HG03095 (cell line): ENCODE data around the gene EDN1.
"Not testable (repeated sequence)": the region's sequence is repeated elsewhere in the genome, so short reads cannot be mapped to it uniquely, and the experiment has no call there.

ENCODE experiments used
- ATAC-seq: cut with Tn5 transposase; IDR thresholded peaks from one replicate; pipeline ENCODE4 v1.9.1; 2021; ENCODE audit warnings: moderate library complexity; ENCODE audit not compliant: unreplicated experiment

Gene EDN1

DNA sequence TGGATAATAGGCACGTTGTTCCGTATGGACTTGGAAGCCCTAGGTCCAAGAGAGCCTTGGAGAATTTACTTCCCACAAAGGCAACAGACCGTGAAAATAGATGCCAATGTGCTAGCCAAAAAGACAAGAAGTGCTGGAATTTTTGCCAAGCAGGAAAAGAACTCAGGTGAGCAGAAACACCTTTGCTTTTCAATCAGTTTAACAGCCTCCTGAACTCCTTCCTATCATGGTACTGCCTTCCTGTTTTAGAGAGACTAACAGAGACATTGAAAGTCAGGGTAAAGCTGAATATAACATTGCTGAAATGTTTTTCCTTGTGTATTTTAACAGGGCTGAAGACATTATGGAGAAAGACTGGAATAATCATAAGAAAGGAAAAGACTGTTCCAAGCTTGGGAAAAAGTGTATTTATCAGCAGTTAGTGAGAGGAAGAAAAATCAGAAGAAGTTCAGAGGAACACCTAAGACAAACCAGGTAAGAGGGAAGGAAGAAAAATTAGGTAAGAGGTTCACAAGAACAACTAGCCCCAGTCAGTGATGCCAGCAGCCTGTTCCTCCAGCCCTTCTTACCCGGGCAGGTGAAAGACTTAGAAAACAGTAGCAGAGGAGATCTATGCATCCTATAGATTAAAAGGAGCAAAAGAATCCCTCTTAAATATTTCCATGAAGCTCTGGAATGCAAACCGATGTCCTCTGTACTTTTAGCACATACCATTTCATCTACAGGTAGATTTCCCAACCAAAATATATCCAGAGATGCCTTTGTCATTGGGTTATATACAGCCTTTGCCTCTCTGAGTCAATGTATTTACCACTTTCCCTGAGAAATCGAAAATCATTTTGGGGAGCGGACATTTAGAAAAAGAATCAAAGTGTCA is 4.0 kb downstream of the EDN1 start:
- no peak for ATAC-seq

DNA sequence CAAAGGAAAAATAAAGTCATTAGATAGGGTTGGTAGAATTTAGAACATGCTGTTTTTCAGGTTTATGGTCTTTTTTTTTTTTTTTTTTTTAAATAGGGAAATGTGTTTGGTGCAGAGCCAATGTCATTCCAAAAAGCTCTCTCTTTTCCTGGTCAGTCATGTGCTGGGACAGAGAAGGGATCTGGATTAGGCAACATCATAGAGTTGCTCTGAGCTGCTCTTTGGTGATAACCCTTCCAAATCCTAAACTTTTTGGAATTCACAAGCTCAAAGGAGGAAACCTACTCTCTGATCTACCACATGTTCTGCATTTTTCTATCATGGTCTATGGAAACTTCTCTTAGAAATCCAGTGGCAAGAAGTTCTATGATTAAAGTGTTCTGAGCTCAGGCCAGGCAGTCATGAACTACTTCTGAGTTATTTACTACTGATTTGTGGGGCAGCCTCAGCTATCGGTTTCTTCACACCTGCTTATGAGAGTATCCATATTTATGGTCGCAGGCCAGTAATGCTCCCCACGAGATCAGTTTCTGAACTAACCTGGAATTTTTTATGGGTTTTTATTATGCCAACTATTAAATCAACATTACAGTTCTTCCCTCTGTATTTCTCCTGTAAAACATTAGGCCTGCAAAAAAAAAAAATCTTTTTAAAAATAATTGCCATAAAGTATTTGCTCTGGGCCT is 4.8 kb downstream of the EDN1 start:
- no peak for ATAC-seq

DNA sequence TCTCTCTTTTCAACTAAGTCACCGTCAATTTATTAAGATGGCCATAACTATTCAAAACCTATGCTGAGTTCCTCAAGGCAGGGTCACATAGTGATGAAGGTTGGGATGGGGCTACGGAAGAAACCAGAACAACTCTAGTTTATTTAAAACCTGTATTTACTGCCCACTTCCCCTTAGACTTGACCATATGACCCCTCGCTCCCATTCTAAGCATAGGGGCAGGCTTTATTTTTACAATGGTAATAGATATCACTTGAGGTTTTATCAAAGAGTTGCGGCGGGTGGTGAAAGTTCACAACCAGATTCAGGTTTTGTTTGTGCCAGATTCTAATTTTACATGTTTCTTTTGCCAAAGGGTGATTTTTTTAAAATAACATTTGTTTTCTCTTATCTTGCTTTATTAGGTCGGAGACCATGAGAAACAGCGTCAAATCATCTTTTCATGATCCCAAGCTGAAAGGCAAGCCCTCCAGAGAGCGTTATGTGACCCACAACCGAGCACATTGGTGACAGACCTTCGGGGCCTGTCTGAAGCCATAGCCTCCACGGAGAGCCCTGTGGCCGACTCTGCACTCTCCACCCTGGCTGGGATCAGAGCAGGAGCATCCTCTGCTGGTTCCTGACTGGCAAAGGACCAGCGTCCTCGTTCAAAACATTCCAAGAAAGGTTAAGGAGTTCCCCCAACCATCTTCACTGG is 5.5 kb downstream of the EDN1 start:
- no peak for ATAC-seq

DNA sequence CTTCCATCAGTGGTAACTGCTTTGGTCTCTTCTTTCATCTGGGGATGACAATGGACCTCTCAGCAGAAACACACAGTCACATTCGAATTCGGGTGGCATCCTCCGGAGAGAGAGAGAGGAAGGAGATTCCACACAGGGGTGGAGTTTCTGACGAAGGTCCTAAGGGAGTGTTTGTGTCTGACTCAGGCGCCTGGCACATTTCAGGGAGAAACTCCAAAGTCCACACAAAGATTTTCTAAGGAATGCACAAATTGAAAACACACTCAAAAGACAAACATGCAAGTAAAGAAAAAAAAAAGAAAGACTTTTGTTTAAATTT is 6.1 kb downstream of the EDN1 start:
- no peak for ATAC-seq

DNA sequence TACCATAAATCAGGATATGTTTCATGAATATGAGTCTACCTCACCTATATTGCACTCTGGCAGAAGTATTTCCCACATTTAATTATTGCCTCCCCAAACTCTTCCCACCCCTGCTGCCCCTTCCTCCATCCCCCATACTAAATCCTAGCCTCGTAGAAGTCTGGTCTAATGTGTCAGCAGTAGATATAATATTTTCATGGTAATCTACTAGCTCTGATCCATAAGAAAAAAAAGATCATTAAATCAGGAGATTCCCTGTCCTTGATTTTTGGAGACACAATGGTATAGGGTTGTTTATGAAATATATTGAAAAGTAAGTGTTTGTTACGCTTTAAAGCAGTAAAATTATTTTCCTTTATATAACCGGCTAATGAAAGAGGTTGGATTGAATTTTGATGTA is 6.4 kb downstream of the EDN1 start:
- ATAC-seq: no peak

DNA sequence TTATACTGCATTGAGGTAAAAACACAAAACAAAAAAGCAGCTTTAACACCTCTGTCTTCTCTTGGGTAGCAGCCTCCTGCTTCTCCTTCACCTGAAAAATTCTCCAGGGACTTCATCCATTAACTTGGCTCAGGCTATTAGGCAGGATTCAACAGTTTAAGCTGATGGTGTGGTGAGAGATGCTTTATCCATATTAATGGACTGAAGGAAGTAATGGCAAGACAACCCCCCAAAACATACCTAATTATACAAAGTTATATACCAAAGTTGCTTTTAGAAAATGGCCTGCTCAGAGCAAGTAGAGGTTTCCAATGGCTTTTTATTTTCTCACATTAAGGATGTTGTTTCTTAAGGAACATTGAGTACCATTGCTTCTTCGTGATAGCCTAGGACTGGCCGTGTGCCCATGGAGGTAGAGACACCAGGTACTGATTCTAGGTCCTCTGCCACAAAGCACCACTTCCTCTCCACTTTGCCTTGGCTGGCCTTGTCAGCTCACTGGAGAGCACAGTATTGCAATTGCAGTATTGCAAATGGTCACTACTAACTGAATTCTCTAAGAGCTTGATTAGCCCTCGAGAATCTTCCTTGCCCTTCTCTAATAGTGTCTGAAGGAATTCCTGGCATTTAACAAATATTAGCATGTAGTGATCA is 7.3 kb downstream of the EDN1 start:
- no peak for ATAC-seq

DNA sequence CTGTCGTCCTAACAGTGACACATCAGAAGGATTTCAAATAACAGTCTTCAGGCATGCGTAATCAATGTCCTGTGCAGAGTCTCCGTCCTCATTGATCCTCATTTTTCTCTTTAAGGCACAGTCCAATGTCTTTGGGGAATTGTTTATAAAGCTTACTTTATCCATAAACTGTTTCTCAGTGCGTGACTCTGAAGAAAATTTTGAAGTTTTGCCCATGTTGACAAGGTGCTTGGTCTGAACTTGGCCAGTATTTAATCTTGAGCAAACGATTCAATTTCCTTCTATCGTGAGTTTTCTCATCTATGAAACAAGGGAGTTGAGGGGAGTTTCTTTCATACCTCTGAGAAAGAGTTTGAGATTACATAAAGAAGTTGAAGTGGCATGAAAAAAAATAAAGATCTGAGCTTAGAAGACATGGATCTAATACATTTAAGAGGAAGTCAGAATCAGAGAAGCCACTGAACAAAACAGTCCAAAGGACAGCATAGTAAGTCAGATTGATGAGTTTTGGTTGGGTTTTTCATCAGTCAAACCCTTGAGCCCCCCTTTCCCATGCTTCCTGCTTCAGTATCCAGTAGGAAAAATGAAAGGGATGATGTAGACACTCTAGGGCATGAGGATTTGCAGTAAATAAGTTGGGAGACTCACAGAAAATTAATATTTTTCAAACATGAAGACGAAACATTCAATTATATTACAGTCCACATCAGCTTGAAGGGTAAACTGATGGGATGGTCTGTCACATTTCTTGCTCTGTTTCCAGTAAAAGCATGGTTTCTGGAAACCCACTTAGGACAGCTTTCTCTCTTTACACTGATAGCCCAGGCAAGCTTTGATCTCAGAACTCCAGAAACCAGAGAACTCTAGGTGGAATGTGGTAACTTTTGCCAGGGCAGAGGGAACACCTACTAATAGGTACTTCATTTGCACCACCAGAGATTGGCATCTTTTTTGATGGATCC is 8.1 kb downstream of the EDN1 start:
- ATAC-seq: no peak

DNA sequence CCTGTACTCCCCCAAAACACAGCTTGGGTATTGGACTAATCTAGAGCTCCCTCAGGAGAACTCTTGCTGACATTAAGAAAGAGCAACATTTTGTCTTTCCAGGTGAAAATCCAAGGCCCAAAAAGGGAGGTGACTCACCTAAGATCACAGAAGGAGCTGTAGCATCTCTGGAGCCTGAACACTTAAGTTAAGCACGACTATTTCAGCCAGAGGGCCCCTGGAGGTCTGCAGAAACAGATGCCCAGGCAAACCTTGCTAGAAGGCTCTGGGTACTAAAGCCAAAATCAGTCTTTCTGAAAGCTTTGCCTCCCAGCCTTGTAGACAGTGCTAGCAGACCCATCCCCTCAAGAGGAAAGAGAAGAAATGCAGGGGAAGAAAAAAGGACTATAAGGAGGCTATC is 8.8 kb downstream of the EDN1 start:
- no peak for ATAC-seq

DNA sequence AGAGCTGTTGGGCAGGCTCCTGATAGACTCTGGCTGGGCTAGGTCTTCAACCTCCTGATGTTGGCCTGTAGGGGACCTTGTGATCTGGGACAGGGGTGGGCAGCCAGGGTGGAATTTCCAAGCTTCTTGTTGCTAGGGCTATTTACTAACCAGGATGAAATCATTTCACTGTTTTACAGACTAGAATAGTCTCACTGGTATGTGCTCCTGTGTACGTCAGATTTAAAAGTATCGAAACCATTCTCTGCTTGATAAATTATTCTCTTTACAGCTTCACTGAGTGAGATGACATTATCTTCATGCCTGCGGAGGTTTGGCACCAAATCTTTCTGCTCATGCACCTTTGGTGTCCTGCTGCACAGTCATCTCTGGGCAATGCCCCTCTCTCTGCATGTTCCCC is 10.9 kb downstream of the EDN1 start:
- ATAC-seq: no peak

DNA sequence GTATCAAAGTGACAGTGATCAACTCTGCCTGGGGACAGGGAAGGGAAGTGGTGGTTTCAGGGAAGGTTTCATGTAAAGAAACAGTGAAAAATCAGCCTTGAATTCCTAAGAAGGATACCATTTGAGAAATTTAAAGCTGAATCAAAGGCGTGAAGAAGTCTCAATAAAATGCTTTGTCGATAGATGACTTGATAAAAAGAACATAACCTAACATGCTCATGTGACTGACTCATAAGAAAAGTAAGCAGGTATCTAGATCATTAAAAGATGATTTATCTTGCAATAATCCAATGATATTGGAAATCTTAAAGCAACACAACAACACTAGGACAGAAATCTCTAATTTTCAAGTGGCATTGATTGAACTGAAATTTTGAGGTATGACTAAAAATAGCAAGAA is 14.3 kb downstream of the EDN1 start:
- ATAC-seq: no peak

DNA sequence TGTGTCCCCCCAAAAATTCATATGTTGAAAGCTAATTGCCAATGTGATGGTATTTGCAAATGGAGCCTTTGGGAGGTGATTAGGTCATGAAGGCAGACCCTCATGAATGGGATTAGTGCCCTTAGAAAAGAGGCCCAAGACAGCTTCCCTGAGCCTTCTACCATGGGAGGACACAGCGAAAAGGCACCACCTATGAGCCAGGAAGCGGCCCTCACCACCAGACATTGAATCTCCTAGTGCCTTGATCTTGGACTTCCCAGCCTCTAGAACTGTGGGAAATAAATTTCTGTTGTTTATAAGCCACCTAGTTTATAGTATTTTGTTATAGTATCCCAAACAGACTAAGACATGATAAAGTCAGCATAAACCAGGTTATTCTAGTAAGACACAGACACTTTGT is 18.9 kb downstream of the EDN1 start:
- ATAC-seq: no peak

DNA sequence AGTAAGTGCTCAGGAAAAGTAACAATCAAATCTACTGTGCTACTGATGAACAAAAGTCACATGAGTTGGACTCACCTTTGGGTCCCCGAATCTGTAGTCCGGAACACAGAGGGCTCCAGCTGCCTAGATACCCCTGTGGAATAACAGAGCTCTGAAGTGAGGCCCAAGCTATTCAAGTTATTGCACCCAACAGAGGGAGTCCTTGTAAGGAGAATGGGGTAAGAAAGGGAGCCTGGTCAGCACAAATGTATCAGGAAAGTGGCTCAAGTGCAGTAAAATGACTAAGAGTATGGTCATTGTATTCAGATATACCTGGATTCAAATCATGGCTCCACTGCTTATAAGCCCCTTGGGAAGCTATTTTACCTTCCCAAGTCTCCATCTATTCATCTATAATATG is 20.9 kb downstream of the EDN1 start:
- ATAC-seq: no peak

DNA sequence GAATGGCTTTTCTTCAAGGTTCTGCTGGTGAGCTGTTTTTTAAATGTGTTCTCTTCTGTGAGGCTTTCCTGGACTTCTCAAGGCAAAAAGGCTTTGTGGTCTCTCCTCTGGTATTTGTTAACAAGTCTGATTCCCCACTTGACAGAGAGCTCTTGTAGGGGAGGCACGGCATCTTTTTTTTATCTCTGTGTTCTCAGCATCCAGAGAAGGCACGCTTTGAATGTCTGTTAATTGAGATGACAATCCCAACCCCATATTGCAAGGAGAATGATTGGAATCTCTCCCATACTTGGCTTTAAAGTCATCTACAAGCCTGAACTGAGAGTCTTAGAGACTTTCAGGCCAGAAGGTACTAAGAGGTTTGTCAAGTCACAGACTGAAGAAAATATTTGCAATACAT is 22.6 kb downstream of the EDN1 start:
- no peak for ATAC-seq

DNA sequence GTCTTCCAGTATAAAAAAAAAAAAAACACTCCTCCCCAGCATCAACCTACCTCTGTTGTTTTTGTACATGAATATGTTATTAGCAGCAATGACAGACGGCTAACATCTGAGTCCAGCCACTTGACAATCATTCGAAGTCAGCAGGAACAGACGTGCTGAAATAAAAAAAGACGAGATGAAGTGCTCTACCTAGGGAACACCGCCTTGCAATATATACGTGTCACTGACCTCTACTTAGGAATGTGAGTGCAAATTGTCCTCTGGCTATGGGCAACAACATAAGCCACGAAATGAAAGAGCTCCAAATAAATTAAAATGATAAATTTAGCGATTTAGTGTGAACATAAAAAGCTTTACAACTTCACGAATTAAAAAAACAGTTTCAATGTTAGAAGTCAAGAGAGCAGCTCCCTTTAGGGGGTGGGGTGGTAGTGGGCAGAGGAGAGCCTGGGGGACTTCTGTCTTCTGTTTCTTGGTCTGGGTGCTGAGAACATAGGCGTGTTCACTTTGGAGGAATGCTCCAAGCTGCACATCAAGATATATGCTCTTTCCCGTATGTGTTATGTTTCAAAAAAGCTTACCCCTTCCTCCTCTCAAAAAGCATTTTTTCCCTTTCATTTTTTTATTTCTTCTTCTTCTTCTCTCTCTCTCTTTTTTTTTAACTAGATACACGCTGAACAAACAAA is 23.3 kb downstream of the EDN1 start:
- no peak for ATAC-seq

DNA sequence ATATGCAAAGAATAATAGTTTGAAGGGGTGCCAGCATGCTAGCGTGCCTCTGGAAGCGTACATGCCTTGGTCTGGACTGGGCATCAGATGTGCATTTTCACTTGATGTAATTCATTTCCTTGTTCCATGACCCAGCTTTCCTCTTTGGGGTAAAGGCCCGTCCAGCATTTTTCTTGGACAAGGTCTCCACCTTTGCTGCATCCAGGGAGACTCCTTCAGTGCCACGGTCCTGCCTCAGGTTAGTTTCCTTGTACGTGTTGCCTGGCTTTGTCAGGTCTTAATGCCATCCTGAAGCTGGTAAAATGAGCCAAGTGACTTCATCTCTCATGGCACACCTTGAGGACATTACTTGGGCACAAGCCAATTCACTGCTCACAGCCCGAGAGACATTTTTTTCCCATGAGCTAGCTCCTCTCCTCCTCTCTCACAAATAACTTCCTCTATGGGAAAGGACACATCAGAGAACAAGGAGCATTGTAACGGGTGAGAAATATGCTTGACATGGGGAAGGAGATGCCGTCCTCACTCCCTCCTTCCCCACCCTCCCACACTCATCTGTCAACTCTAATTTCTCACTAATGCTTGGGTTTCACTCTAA is 23.9 kb downstream of the EDN1 start:
- no peak for ATAC-seq

DNA sequence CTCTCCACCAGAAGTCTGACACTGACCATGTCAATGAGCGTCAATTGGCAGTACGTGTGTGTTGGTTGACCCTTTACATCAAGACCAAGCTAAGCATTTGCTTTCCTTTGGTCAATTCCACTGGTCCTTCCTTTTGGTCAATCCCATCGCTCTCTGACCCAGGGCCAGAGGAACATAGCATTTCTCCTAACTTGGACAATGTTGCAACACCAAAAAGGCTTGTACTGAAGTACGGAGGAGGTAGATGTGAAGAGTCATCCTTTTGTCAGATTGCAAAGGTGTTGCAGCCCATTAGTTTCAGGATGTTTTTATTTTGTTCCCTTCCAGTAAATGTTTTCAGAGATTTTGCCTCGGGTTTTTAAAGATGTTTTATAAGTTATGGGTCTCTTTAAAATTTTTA is 24.6 kb downstream of the EDN1 start:
- ATAC-seq: no peak

DNA sequence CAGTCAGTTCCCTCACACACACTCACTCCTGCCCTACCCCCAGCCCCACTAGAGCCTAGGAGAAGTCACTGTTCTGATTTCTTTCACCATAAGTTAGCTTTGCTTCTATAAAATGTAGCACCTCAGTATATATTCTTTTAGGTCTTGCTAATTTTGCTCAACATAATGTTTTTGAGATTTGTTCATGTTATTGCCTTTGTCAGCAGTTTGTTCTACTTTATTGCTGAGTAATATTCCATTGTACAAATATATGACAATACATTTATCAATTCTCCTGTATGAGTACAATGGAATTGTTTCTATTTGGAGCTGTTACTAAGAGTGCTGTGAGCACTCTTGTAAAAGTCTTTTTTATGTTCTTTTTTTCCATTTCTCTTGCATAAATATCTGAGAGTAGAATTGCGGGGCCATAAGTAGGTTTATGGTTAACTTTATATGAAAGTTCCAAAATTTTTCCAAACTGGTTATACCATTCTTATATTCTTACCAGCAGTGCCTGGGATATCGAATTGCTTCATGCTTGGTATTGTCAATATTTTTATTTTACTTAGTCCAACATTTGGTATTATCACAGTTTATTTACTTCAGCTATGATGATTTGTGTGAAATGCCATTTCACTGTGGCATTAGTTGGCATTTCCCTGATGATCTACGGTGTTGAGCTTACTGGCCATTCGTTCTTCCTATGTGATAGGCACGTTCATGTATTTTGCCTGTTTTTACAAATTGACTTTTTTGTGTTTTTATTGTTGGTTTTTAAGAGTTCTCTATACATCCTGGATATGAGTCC is 25.3 kb downstream of the EDN1 start:
- no peak for ATAC-seq

DNA sequence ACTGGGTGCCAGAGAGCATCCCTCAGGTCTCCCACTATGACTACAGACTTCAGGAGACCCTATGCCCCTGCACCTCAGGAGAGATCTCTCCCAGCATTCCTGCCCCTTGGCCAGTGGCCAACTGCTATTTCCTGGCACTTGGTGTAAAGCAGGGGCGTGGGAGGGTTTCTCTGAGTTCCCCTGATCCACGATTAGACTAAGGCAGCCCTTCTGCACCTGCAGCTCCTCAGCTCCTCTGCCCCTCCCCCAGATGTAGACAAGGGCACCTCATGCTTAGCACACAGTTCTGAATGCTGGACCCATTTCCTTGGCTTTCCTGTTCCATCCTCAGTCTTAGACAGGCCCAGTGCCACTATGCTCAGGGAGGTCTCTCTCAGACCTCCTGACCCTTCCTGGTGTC is 28.6 kb downstream of the EDN1 start:
- ATAC-seq: no peak

DNA sequence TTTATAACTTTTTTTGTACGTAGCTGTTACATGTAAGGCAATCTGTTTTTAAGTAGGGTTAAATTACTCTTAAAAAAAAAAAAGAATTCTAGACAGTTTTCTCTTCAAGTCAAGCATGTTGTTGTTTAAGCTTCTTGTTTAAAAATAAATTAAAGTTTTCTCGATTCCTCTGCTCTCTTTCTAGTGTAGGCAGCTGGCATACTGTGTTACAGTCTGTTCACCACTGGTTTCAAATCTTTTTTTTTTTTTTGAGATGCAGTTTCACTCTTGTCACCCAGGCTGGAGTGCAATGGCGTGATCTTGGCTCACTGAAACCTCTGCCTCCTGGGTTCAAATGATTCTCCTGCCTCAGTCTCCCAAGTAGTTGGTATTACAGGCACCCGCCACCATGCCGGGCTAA is 29.9 kb downstream of the EDN1 start:
- not testable (repeated sequence) for ATAC-seq
